ENCODE measurements around the gene SLC2A9.

SLC2A9 gene

DNA sequence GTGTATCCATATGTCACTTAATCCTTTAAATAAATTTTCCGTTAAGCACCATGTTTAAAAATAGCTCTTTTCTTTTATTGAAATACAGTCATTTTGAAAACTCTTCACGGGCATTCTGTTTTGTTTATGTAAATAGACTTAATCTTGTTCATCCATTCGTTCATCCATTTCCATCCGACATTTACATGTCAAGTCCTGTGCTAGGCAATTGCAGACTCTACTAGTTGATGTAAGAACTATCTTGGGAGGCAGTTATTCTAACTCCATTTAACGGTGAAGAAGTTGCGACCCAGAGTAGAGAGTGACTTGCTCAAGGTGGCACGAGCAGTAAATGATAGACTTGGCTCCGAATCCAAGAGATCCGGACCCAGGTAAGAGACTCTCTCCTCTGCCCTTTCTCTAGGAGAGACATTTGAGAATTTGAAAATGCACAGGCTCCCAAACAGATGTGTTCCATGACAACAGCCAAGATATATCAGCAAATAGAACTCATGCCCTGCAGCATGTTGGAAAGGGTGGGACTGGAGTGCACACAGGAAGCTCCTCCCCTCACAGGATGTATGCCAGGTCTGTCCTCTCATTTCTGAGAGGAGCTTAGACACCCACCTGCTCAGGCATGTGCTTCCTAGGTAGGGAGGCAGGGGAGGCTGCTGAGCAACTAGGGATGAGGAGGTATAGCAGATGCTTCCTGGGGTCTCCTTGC lies 175.4 kb downstream of the SLC2A9 start:
- DNase-seq (ENCODE audit: low read depth) = no peak
- no peak overlapping the region for H3K4me3 ChIP-seq (ENCODE audit: low read depth, low read length)
- TF ChIP-seq CTCF (IDR thresholded peaks at IDR 0.05; ENCODE audit: control insufficient read depth, extremely low read depth, insufficient read depth) = no peak

DNA sequence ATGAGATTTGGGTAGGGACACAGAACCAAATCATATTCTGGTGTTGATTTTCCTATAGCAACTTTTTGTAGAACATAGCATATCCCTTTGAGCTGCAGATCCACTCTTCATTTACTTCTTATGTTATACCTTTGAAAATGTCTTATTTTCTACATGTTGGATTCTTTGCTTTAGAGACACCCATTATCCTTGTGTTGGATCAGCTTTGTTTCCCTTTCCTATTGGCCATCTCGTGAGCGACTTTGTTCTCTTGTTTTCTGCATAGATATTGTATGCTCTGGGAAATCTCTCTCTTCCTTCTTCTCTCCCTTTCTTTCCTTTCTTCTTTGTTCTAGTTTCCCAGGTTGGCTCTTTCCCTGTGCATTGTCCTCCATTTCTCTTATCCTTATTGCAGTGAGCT lies 180.2 kb downstream of the SLC2A9 start:
- no peak overlapping the region for H3K4me3 ChIP-seq (ENCODE audit: low read depth, low read length)
- TF ChIP-seq CTCF (IDR thresholded peaks at IDR 0.05; ENCODE audit: control insufficient read depth, extremely low read depth, insufficient read depth) = no peak
- DNase-seq (ENCODE audit: low read depth) = no peak

GRCh38 chr4:9835430-9835829 lies 185.9 kb downstream of the SLC2A9 start:
- peak; percentile 33 for DNase-seq (ENCODE audit: low read depth)
- no peak for TF ChIP-seq CTCF (IDR thresholded peaks at IDR 0.05; ENCODE audit: control insufficient read depth, extremely low read depth, insufficient read depth)
- H3K4me3 ChIP-seq (ENCODE audit: low read depth, low read length) = no peak overlapping the region

DNA sequence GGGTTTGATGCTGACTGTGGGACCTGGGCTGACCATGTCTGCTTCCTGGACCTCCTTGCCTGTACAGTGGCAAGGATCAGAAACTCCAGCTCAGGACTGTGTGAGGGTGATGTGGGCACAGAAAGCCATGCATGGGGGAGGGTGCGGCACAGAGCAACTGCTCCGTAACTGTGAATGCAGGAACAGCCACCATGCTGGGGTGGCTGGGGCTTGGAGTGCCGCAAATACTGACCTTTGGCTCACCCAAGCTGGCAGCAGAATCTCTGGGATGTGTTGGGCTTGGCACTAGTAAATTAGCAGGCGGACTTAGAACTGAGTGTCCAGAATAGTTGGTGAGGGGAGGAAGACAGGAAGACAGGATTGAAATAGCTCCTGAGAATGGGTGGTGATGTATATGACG lies 187.9 kb downstream of the SLC2A9 start:
- H3K4me3 ChIP-seq (ENCODE audit: low read depth, low read length) = no peak overlapping the region
- TF ChIP-seq CTCF (IDR thresholded peaks at IDR 0.05; ENCODE audit: control insufficient read depth, extremely low read depth, insufficient read depth) = no peak
- DNase-seq (ENCODE audit: low read depth) = no peak

GRCh38 chr4:9832640-9833039 lies 188.7 kb downstream of the SLC2A9 start:
- no peak for DNase-seq (ENCODE audit: low read depth)
- no peak for TF ChIP-seq CTCF (IDR thresholded peaks at IDR 0.05; ENCODE audit: control insufficient read depth, extremely low read depth, insufficient read depth)
- H3K4me3 ChIP-seq (ENCODE audit: low read depth, low read length) = no peak overlapping the region

- DNase-seq (ENCODE audit: low read depth) = no peak
- H3K4me3 ChIP-seq (ENCODE audit: low read depth, low read length) = no peak overlapping the region
- no peak for TF ChIP-seq CTCF (IDR thresholded peaks at IDR 0.05; ENCODE audit: control insufficient read depth, extremely low read depth, insufficient read depth)
Measured at GRCh38 chr4:9826551-9826950, 194.7 kb downstream of the SLC2A9 start.

DNA sequence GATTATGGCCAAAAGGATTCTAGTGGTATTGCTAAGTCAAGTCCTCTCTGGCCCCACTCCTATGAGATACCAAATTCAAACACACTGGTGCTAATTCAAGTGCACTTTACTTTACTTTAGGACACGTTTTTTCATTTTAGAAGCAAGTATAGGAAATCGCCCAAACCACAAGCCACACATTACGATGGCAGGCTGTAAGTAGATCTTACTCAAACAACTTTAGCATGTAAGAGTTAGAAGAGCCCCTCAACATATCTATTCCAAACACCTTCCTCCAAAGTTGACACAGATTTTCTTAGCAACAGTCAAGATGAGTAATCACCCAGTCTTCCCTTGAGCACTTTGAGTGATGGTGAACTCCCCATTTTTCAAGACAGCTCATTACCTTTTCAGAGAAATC lies 196.2 kb downstream of the SLC2A9 start:
- no peak for DNase-seq (ENCODE audit: low read depth)
- no peak for TF ChIP-seq CTCF (IDR thresholded peaks at IDR 0.05; ENCODE audit: control insufficient read depth, extremely low read depth, insufficient read depth)
- H3K4me3 ChIP-seq (ENCODE audit: low read depth, low read length) = no peak overlapping the region

All from LNCaP clone FGC (cell line).